Activated gamma-delta T cell (primary cell): ENCODE measurements around the gene MRPL20.
"Not testable (repeated sequence)": the region's sequence is repeated elsewhere in the genome, so short reads cannot be mapped to it uniquely, and the experiment has no call there.

Source experiments
- DNase-seq: peaks from one replicate; lab custom pipeline; 2025; lab: John Stamatoyannopoulos, UW
- total RNA-seq, 2 donors: gene quantifications; one replicate each; lab custom pipeline; 2026; lab: John Stamatoyannopoulos, UW

Gene MRPL20
- total RNA-seq, result 50.9 to 58.8 reads per million in 2 donors

GRCh38 chr1:1406821-1407635, at the start of gene MRPL20:
Gene MRPL20, minus strand, starts transcription at chr1:1407293. Its CDS starts 76 bp downstream, at chr1:1407217.
- peak; percentile 95 for DNase-seq

GRCh38 chr1:1456683-1457255, 49.7 kb upstream of the MRPL20 start:
- not testable (repeated sequence) for DNase-seq

GRCh38 chr1:1455934-1456333, 48.8 kb upstream of the MRPL20 start:
- not testable (repeated sequence) for DNase-seq

GRCh38 chr1:1455366-1455884, 48.3 kb upstream of the MRPL20 start:
- DNase-seq, result no peak

GRCh38 chr1:1454286-1455056, 47.4 kb upstream of the MRPL20 start:
- not testable (repeated sequence) for DNase-seq

GRCh38 chr1:1452882-1453281, 45.8 kb upstream of the MRPL20 start:
- DNase-seq, result no peak

- DNase-seq, result not testable (repeated sequence)
These were observed 45.3 kb upstream of the MRPL20 start for GRCh38 chr1:1452365-1452739.

- no peak for DNase-seq
These were observed 44.7 kb upstream of the MRPL20 start for GRCh38 chr1:1451696-1452364.

GRCh38 chr1:1450616-1451015, 43.5 kb upstream of the MRPL20 start:
- DNase-seq, result not testable (repeated sequence)

- DNase-seq, result no peak
These were observed 42.1 kb upstream of the MRPL20 start, which contains the start of gene ATAD3C for GRCh38 chr1:1449099-1449739. Gene ATAD3C, plus strand, starts transcription at chr1:1449689. Its CDS starts 995 bp downstream, at chr1:1450684.

- not testable (repeated sequence) for DNase-seq
These were observed 39.5 kb upstream of the MRPL20 start for GRCh38 chr1:1446631-1447030.

GRCh38 chr1:1442069-1442770, 35.1 kb upstream of the MRPL20 start:
- no peak for DNase-seq

- no peak for DNase-seq
These were observed 34.2 kb upstream of the MRPL20 start for GRCh38 chr1:1441002-1441888.

GRCh38 chr1:1440262-1441001, 33.3 kb upstream of the MRPL20 start:
- no peak for DNase-seq

- no peak for DNase-seq
These were observed 32.6 kb upstream of the MRPL20 start for GRCh38 chr1:1439546-1440261.

GRCh38 chr1:1438531-1439381, 31.7 kb upstream of the MRPL20 start:
- DNase-seq, result no peak

GRCh38 chr1:1437904-1438376, 30.8 kb upstream of the MRPL20 start:
- DNase-seq, result no peak
